HCT116 (cell line): Measurements from ENCODE around the gene CDH4. TPM values are rescaled to one million over a fixed set of nuclear protein-coding genes. Genes with fewer than 3 reads are reported as not detected.

Source experiments
- ATAC-seq: fragments of 200-7000 bp; cut with Tn5 transposase; 2 replicates; pipeline ENCODE4 v1.9.1; 2020; ENCODE audit warnings: mild to moderate bottlenecking, moderate library complexity
- BruUV-seq: library from RNA; stranded (reverse); fragments of 400-500 nt; replicated peaks from 2 replicates; lab custom pipeline; 2021; lab: Mats Ljungman, UMichigan
- CTCF ChIA-PET: fragments of 300-600 bp; sonication (Branson Sonifier 250); formaldehyde crosslinking; loops from one replicate; lab custom pipeline; 2021; ENCODE audit warnings: antibody characterized with exemption; lab: Charles Lee
- POLR2A ChIA-PET: fragments of 300-600, 350-600 bp; sonication (Branson Sonifier 250); formaldehyde crosslinking; loops from one replicate; lab custom pipeline; 2021; ENCODE audit warnings: antibody characterized with exemption; lab: Charles Lee
- RAD21 ChIA-PET, 2 experiments: fragments of 300-600 bp; sonication (Branson Sonifier 250); formaldehyde crosslinking; loops; one replicate each; lab custom pipeline; 2023; ENCODE audit warnings: low total read pairs in 2 of 2; ENCODE audit not compliant: uncharacterized antibody in 2 of 2, unreplicated experiment in 2 of 2, low non-redundant PET in 1 of 2; lab: Charles Lee
- DNase-seq: peaks from one replicate; pipeline ENCODE4 v3.0.0-alpha.2; 2010; ENCODE audit warnings: low read depth, low spot score
- H2AFZ ChIP-seq: fragments of 200-600 bp; shearing (Covaris generic), sonication (generic); 2 replicates; pipeline ENCODE4 v1.6.1; 2017; ENCODE audit warnings: low read depth, mixed run types, mixed read lengths, antibody characterized with exemption, low read length; ENCODE audit not compliant: poor library complexity, severe bottlenecking
- H3K27ac ChIP-seq: 2 replicates; pipeline ENCODE4 v1.5.1; 2012; ENCODE audit warnings: low read depth, low read length
- H3K27me3 ChIP-seq: fragments of 200-600 bp; sonication (generic); 2 replicates; pipeline ENCODE4 v1.6.1; 2016; ENCODE audit warnings: mixed run types, low read length, mixed read lengths; ENCODE audit not compliant: insufficient read depth
- H3K36me3 ChIP-seq, 2 experiments: fragments of 200-500 bp in 1 of 2; fragments of 200-600 bp in 1 of 2; sonication (Bioruptor generic) in 1 of 2; sonication (generic) in 1 of 2; 2 replicates each; pipeline versions ENCODE4 v1.5.1 to v1.6.1; 2014 to 2016; ENCODE audit warnings: low read length in 2 of 2, inconsistent platforms in 1 of 2, mixed read lengths in 1 of 2, mixed run types in 1 of 2; ENCODE audit not compliant: insufficient read depth in 2 of 2, control insufficient read depth in 1 of 2
- H3K4me1 ChIP-seq, 2 experiments: fragments of 200-600 bp in 1 of 2; sonication (generic) in 1 of 2; 2 replicates each; pipeline versions ENCODE4 v1.5.1 to v1.6.1; 2012 to 2017; ENCODE audit warnings: low read length in 2 of 2, inconsistent platforms in 1 of 2, mild to moderate bottlenecking in 1 of 2, mixed read lengths in 1 of 2, mixed run types in 1 of 2, moderate library complexity in 1 of 2; ENCODE audit not compliant: insufficient read depth in 2 of 2, control insufficient read depth in 1 of 2
- H3K4me2 ChIP-seq: fragments of 200-600 bp; sonication (generic); 2 replicates; pipeline ENCODE4 v1.6.1; 2017; ENCODE audit warnings: mixed run types, low read length, mixed read lengths
- H3K4me3 ChIP-seq, 2 experiments: fragments of 200-600 bp in 1 of 2; sonication (generic) in 1 of 2; replicated peaks in 1 of 2; 2 replicates each; pipeline ENCODE4 v1.5.1; 2011 to 2016; ENCODE audit warnings: low read length in 2 of 2, control low read depth in 1 of 2, low read depth in 1 of 2, mild to moderate bottlenecking in 1 of 2, mixed read lengths in 1 of 2, mixed run types in 1 of 2
- H3K79me2 ChIP-seq: fragments of 200-600 bp; sonication (generic); 2 replicates; pipeline ENCODE4 v1.6.1; 2017; ENCODE audit warnings: mild to moderate bottlenecking, mixed run types, low read length, moderate library complexity, mixed read lengths; ENCODE audit not compliant: insufficient read depth
- H3K9ac ChIP-seq: fragments of 200-600 bp; sonication (generic); 2 replicates; pipeline ENCODE4 v1.6.1; 2016; ENCODE audit warnings: low read length, mixed read lengths
- H3K9me2 ChIP-seq: fragments of 200-600 bp; sonication (generic), shearing (Covaris generic); 2 replicates; pipeline ENCODE4 v1.6.1; 2017; ENCODE audit warnings: mixed run types, mild to moderate bottlenecking, moderate library complexity; ENCODE audit not compliant: insufficient read depth
- H3K9me3 ChIP-seq, 2 experiments: fragments of 200-500 bp in 1 of 2; fragments of 200-600 bp in 1 of 2; sonication (Bioruptor generic) in 1 of 2; sonication (generic) in 1 of 2; 2 replicates each; pipeline ENCODE4 v1.6.1; 2014 to 2017; ENCODE audit warnings: low read length in 2 of 2, mixed read lengths in 2 of 2, inconsistent platforms in 1 of 2, low read depth in 1 of 2, mild to moderate bottlenecking in 1 of 2, mixed run types in 1 of 2, moderate library complexity in 1 of 2; ENCODE audit not compliant: control insufficient read depth in 1 of 2, insufficient read depth in 1 of 2
- H4K20me1 ChIP-seq: fragments of 200-600 bp; sonication (generic), shearing (Covaris generic); 2 replicates; pipeline ENCODE4 v1.6.1; 2017; ENCODE audit warnings: mixed run types, mild to moderate bottlenecking, moderate library complexity; ENCODE audit not compliant: insufficient read depth
- ATF3 ChIP-seq: IDR thresholded peaks from 2 replicates; pipeline ENCODE4 v1.6.1; 2012
- CBX3 ChIP-seq: IDR thresholded peaks from 2 replicates; pipeline ENCODE4 v1.6.1; 2012; ENCODE audit warnings: low read depth
- CEBPB ChIP-seq: IDR thresholded peaks from 2 replicates; pipeline ENCODE4 v1.6.1; 2012; ENCODE audit warnings: low read depth
- CTCF ChIP-seq, 3 experiments: fragments of 200-600 bp in 1 of 3; sonication (generic) in 1 of 3; IDR thresholded peaks in 2 of 3; conservative IDR thresholded peaks in 1 of 3; 2 replicates each; pipeline ENCODE4 v1.5.1; 2012 to 2017; ENCODE audit warnings: low read depth in 2 of 3, low read length in 2 of 3, antibody characterized with exemption in 1 of 3, borderline replicate concordance in 1 of 3, control low read depth in 1 of 3, mild to moderate bottlenecking in 1 of 3, mixed read lengths in 1 of 3, mixed run types in 1 of 3, moderate library complexity in 1 of 3; ENCODE audit not compliant: insufficient read depth in 1 of 3
- EZH2 ChIP-seq: fragments of 200-600 bp; sonication (generic); IDR thresholded peaks from 2 replicates; pipeline ENCODE4 v1.6.1; 2017; ENCODE audit warnings: antibody characterized with exemption, mixed run types
- EZH2phosphoT487 ChIP-seq: fragments of 200-600 bp; IDR thresholded peaks from 2 replicates; pipeline ENCODE4 v1.6.1; 2018; ENCODE audit warnings: antibody characterized with exemption, borderline replicate concordance
- MAX ChIP-seq: IDR thresholded peaks from 2 replicates; pipeline ENCODE4 v1.6.1; 2012
- POLR2A ChIP-seq: IDR thresholded peaks from 2 replicates; pipeline ENCODE4 v1.7.0; 2011; ENCODE audit warnings: borderline replicate concordance; ENCODE audit not compliant: insufficient read depth, insufficient read length; ENCODE audit errors: extremely low read depth
- POLR2AphosphoS5 ChIP-seq: IDR thresholded peaks from 2 replicates; pipeline ENCODE4 v1.6.1; 2011; ENCODE audit warnings: mild to moderate bottlenecking, low read depth, low read length, moderate library complexity
- REST ChIP-seq: IDR thresholded peaks from 2 replicates; pipeline ENCODE4 v1.6.1; 2012; ENCODE audit warnings: low read depth
- SIN3A ChIP-seq: IDR thresholded peaks from 2 replicates; pipeline ENCODE4 v1.6.1; 2012; ENCODE audit warnings: low read depth
- SP1 ChIP-seq: IDR thresholded peaks from 2 replicates; pipeline ENCODE4 v1.6.1; 2012; ENCODE audit warnings: low read depth
- SRF ChIP-seq: IDR thresholded peaks from 2 replicates; pipeline ENCODE4 v1.6.1; 2012; ENCODE audit warnings: low read depth
- TCF7L2 ChIP-seq: IDR thresholded peaks from 2 replicates; pipeline ENCODE4 v1.7.0; 2011; ENCODE audit warnings: borderline replicate concordance, inconsistent platforms; ENCODE audit not compliant: insufficient read depth, insufficient read length; ENCODE audit errors: extremely low read depth
- YY1 ChIP-seq: IDR thresholded peaks from 2 replicates; pipeline ENCODE4 v1.6.1; 2011; ENCODE audit warnings: low read length, low read depth, moderate library complexity, mild to moderate bottlenecking; ENCODE audit not compliant: insufficient replicate concordance; ENCODE audit errors: extremely low read depth
- ZNF274 ChIP-seq: fragments of 200-500 bp; sonication (Bioruptor generic); IDR thresholded peaks from 2 replicates; pipeline ENCODE4 v1.6.1; 2014; ENCODE audit warnings: mild to moderate bottlenecking, low read depth, low read length, inconsistent platforms
- intact Hi-C: fragments of 100-400 bp; cut with micrococcal nuclease; formaldehyde crosslinking; loops from 2 replicates; pipeline ENCODE4 v1.10.0; 2022
- total RNA-seq: library from RNA; stranded (reverse); gene quantifications from one replicate; pipeline ENCODE4 v1.2.1, GENCODE V29; 2021; ENCODE audit not compliant: unreplicated experiment

Gene CDH4
- total RNA-seq, 1 experiment from 2014 or later = not detected

DNA sequence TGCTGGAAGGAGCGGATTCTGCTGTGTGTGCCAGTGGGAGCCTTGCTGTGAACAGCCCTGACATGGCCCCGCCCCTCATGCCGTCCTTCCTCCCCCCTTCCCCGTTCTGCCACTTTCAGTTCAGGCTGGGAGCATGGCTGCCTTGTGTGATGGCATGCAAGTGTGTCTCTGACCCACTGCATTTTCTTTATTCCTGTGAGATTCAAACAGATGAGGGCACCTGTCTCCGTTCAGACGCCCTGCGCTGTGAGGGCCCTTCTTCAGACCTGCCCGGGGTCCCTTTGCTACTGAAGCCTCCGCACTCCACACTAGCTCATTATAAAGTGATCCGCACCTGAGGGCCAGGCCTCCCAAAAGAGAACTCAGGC is 725.3 kb downstream of the CDH4 start:
- intact Hi-C loops = no loop called here
- DNase-seq = no peak
- ChIA-PET RAD21 (no interaction called here), CTCF (no interaction called here), POLR2A (no interaction called here)
- no peak overlapping the region for H3K4me2 ChIP-seq
- no TSS peak for BruUV-seq
- H3K4me3 ChIP-seq = no peak overlapping the region
- no peaks in the 10 kb centered on the region for H3K27me3 ChIP-seq
- peaks cover 0 to 8% of the 10 kb centered on the region in 2 experiments; a peak in 2 of 4 replicates for H3K36me3 ChIP-seq
- TF ChIP-seq REST (no peak), TCF7L2 (no peak), SIN3A (no peak), SRF (no peak), CEBPB (no peak), POLR2A (no peak), CBX3 (no peak), ATF3 (no peak), YY1 (no peak), MAX (no peak), EZH2phosphoT487 (no peak), CTCF (IDR thresholded peaks at IDR 0.05 in 2 of 3, conservative IDR thresholded peaks at IDR 0.05 in 1 of 3; ENCODE audit: borderline replicate concordance in 1 of 3, insufficient read depth in 1 of 3, low read depth in 2 of 3, low read length in 2 of 3) (no peak), ZNF274 (no peak), POLR2AphosphoS5 (no peak), EZH2 (no peak), SP1 (no peak)
- H3K4me1 ChIP-seq = no peaks in the 10 kb centered on the region
- no peak overlapping the region for H3K9ac ChIP-seq
- H3K9me3 ChIP-seq = no peaks in the 10 kb centered on the region
- H3K79me2 ChIP-seq = no peaks in the 10 kb centered on the region; the same call in 1 of the 2 replicates
- ATAC-seq = no peak
- H3K9me2 ChIP-seq = no peaks in the 10 kb centered on the region
- no peak overlapping the region for H2AFZ ChIP-seq
- H4K20me1 ChIP-seq = no peaks in the 10 kb centered on the region
- no peak overlapping the region for H3K27ac ChIP-seq
